EH (cell line): ENCODE data around the gene TMIGD2.

Experiments
- DNase-seq: peaks from one replicate; pipeline ENCODE4 v3.0.0-alpha.2; 2015; ENCODE audit warnings: low read depth

TMIGD2 gene

DNA sequence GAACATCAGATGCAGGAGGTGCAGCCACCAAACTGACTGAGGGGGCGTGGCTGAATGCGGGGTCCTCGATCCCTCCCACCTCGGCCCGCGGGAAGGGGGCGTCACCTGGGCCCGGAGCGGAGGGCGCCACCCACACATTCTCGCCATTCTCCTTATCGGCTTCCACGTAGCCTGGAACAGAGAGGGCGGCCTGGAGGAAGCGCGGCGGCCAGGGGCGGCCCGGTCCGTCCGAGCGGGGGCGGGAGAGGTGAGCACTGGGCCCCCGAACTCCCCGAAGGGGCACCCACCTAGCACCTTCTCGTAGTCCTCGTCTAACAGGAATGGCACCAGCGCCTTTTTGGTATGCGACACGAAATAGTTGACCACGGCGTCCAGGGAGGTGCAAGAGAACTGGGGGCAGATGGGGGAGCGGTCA lies 24.7 kb upstream of the TMIGD2 start:
- DNase-seq, result no peak

GRCh38 chr19:4326215-4326836 lies 24.1 kb upstream of the TMIGD2 start:
- no peak for DNase-seq

GRCh38 chr19:4324228-4324627 lies 22.0 kb upstream of the TMIGD2 start:
- no peak for DNase-seq

GRCh38 chr19:4323692-4324091 lies 21.5 kb upstream of the TMIGD2 start:
- no peak for DNase-seq

GRCh38 chr19:4322942-4323665 lies 20.9 kb upstream of the TMIGD2 start:
- no peak for DNase-seq

- DNase-seq, result no peak
Observed at GRCh38 chr19:4320419-4320818, 18.2 kb upstream of the TMIGD2 start.

- DNase-seq, result no peak
Observed at GRCh38 chr19:4319067-4319718, 17.0 kb upstream of the TMIGD2 start.

- no peak for DNase-seq
Observed at GRCh38 chr19:4318460-4318859, 16.3 kb upstream of the TMIGD2 start.

- no peak for DNase-seq
Observed at GRCh38 chr19:4316956-4317355, 14.8 kb upstream of the TMIGD2 start.

GRCh38 chr19:4313847-4314490 lies 11.8 kb upstream of the TMIGD2 start:
- DNase-seq, result no peak

DNA sequence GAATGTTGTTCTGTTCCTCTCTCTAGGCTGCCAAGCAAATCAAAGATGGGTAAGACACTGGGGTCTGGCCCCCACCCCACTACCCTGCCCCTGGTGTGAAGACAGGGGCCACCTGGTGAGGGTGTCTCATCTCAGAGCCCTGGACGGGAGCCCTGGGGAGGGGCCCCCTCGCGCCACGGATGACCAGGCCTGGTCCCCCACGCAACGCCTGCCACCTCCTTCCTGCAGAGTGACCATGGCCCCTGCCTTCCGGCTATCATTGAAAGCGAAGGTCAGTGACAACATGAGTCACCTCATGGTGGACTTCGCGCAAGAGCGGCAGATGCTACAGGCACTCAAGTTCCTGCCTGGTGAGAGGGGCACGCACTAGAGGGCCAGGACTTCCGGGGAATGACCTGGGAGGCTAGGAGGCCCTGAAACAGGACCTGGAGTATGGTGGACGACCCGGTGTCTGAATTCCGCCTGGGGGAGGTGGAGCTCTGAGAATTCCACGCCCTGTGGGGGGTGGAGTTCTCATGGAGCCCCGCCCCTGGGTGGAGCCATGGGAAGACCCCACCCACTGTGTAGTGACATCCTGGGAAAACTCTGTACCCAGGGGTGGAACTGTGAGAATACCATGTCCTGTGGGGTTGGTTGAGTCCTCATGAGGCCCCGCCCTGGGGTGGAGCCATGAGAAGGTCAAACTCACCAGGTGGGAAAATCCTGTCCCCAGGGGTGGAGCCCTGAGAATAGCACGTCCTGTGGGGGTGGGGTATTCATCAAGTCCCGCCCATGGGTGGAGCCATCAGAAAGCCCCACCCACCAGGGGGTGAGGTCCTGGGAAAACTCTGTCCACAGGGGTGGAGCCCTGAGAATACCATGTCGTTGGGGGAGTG lies 8.3 kb upstream of the TMIGD2 start:
- DNase-seq, result no peak

GRCh38 chr19:4305659-4306058 lies 3.5 kb upstream of the TMIGD2 start:
- DNase-seq, result no peak

DNA sequence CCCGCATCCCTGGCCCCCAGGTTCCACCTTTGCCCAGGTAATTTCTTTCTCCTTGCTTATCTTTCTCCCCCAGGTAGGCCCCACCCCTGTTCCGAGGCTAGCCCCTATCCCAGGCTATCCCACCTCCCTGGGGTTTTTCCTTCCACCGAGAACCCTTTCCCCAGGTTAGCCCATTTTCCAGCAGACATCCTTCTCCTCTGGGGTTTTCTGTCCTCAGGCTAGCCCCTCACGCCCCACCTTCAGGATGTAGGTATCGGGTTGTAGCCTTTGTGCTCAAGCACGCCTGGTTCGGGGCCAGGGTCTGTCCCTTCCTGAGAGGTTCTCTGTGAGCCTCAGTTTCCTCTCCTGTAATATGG lies 3.0 kb upstream of the TMIGD2 start:
- no peak for DNase-seq

GRCh38 chr19:4304538-4305256 lies 2.5 kb upstream of the TMIGD2 start, which contains the start of gene FSD1:
FSD1 (plus strand) TSS chr19:4304598; CDS start chr19:4304747, 149 bp downstream.
- peak; percentile 71 for DNase-seq

DNA sequence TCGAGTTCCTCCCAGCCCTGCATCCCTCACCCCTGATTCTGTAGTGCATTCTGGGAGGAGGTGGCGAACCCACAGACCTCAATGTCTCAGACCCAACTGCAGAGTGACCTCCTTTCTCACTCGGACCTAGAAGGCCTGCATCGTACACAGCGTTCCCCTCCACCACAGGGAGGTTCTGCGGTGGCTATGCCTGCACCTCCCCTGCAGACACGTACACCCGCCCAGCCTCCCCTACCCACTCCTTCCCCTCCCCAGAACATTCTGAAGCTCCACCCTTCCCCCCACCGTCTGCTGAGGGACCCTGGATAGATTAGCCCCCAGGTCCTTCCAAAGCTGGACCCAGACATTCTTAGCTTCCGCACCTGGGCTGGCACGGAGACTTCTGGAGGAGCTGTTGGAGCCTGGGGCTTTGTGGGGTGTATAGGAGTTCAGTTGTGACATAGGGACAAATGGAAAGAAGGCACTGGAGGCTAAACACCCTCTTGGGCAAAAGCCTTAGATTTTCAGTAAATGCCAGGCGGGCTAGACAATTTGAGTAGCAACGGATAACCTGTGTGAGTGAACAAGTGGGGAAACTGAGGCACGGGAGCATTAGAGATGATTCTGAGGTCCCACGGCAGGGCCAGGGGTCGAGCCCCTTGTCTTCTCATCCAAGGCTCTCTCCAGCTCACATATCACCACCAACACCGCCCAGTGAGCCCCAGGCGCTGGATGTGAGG lies 1.8 kb upstream of the TMIGD2 start:
- DNase-seq, result no peak

DNA sequence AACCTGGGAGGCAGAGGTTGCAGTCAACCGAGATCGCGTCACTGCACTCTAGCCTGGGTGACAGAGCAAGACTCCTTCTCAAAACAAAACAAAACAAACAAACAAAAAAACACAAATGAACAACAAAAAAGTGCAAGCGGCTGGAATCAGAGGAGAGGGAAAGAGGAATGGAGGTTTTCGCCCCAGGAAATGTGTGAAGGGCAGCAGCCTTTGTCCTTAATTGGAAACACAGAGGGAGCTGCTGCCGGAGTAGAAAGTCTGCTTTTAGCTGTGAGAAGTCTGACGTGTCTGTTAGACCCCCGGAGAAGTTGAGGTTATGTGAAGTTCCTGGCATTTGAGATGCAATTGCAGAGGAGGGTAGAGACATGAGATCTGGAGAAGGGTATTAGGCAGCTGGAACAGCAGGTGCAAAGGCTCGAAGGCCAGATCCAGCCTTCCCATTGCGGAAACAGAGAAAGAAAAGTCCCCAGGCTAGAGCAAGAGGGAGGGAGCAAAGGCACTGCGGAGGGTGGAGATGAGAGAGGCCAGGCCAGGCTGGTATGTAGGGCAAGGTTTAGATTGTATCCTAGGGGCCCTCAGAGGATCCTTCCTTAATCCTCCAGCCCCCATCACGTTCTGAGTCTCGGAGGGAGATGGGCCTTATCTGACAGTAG lies 473 bp downstream of the TMIGD2 start:
- no peak for DNase-seq

- no peak for DNase-seq
Observed at GRCh38 chr19:4300589-4300988, 1.6 kb downstream of the TMIGD2 start.

GRCh38 chr19:4298810-4299550 lies 3.2 kb downstream of the TMIGD2 start:
- no peak for DNase-seq
